ENCODE measurements around the gene PSAT1.

GRCh38 chr9:78357165-78357873 is 60.4 kb downstream of the PSAT1 start:
- TF ChIP-seq CBX5 (CRISPR knock-in tag; IDR thresholded peaks at IDR 0.05; ENCODE audit: borderline replicate concordance) (no peak), MED13 (CRISPR knock-in tag; IDR thresholded peaks at IDR 0.05) (no peak), POLR2AphosphoS5 (IDR thresholded peaks at IDR 0.05; ENCODE audit: low read depth, low read length) (no peak), MYC (CRISPR knock-in tag; IDR thresholded peaks at IDR 0.05; ENCODE audit: borderline replicate concordance) (no peak), GATAD2A (CRISPR knock-in tag; IDR thresholded peaks at IDR 0.05) (no peak), ZNF281 (CRISPR knock-in tag; IDR thresholded peaks at IDR 0.05; ENCODE audit: borderline replicate concordance) (no peak), SMARCE1 (IDR thresholded peaks at IDR 0.05; ENCODE audit: borderline replicate concordance) (no peak), LBX2 (CRISPR knock-in tag; IDR thresholded peaks at IDR 0.05; ENCODE audit: borderline replicate concordance) (no peak), SRF (IDR thresholded peaks at IDR 0.05; ENCODE audit: low read depth, low read length) (no peak), MAFG (CRISPR knock-in tag; IDR thresholded peaks at IDR 0.05) (no peak), MEF2D (CRISPR knock-in tag; IDR thresholded peaks at IDR 0.05) (no peak), TCF12 (IDR thresholded peaks at IDR 0.05) (no peak), TCF12 (CRISPR knock-in tag; IDR thresholded peaks at IDR 0.05) (no peak)

All from HepG2 (cell line).